Esophagus muscularis mucosa (tissue), 4 donors: ENCODE results near the gene PACRG. TPM values are rescaled to one million over a fixed set of nuclear protein-coding genes. Genes with fewer than 3 reads are reported as not detected.

Source experiments
- DNase-seq: peaks from one replicate; pipeline ENCODE4 v3.0.0-alpha.2; 2017; ENCODE audit errors: extremely low spot score
- H3K27ac ChIP-seq, 4 donors: fragments of 200-600 bp; sonication (generic); replicated peaks in 1 of 4; 1 replicate in 3 of 4; 2 replicates in 1 of 4; pipeline ENCODE4 v1.5.1; 2016 to 2019; ENCODE audit warnings: mild to moderate bottlenecking in 1 of 4
- H3K27me3 ChIP-seq, 4 donors: fragments of 200-600 bp; sonication (generic); one replicate each; pipeline versions ENCODE4 v1.5.1 to v1.6.0; 2016 to 2019
- H3K36me3 ChIP-seq, 4 donors: fragments of 200-600 bp; sonication (generic); one replicate each; pipeline ENCODE4 v1.5.1; 2016 to 2019
- H3K4me1 ChIP-seq, 4 donors: fragments of 200-600 bp; sonication (generic); one replicate each; pipeline ENCODE4 v1.5.1; 2016 to 2019
- H3K4me3 ChIP-seq, 4 donors: fragments of 200-600 bp; sonication (generic); 1 replicate in 2 of 4; 2 replicates in 2 of 4; pipeline ENCODE4 v1.5.1; 2016 to 2019; ENCODE audit warnings: mild to moderate bottlenecking in 4 of 4, moderate library complexity in 1 of 4
- H3K9me3 ChIP-seq, 4 donors: fragments of 200-600 bp; sonication (generic); 1 replicate in 3 of 4; 2 replicates in 1 of 4; pipeline ENCODE4 v1.5.1; 2016 to 2019
- CTCF ChIP-seq, 3 experiments: fragments of 200-600 bp in 2 of 3; fragments of 450-650 bp in 1 of 3; sonication (generic) in 2 of 3; IDR thresholded peaks; one replicate each; pipeline ENCODE4 v1.5.1; 2017 to 2019; ENCODE audit warnings: antibody characterized with exemption in 3 of 3, mild to moderate bottlenecking in 2 of 3, moderate library complexity in 1 of 3
- EP300 ChIP-seq: sonication (generic); formaldehyde crosslinking; IDR thresholded peaks from one replicate; pipeline ENCODE4 v1.6.1; 2017; ENCODE audit warnings: antibody characterized with exemption
- POLR2A ChIP-seq: fragments of 450-650 bp; IDR thresholded peaks from one replicate; pipeline ENCODE4 v1.6.1; 2017; ENCODE audit warnings: antibody characterized with exemption, moderate library complexity, mild to moderate bottlenecking, low read depth
- POLR2AphosphoS5 ChIP-seq, 2 donors: sonication (generic); formaldehyde crosslinking; IDR thresholded peaks; one replicate each; pipeline ENCODE4 v1.6.1; 2017; ENCODE audit warnings: antibody characterized with exemption in 2 of 2
- WGBS: methylation state at CpG from one replicate; pipeline ENCODE4 v1.1.5; 2018; 5-methylcytosine and 5-hydroxymethylcytosine counted together
- intact Hi-C: fragments of 100-400 bp; cut with DNase I; formaldehyde crosslinking; loops from one replicate; pipeline ENCODE4 v1.15.1; 2023
- total RNA-seq, 4 donors: library from RNA; depleted of rRNA; stranded (reverse); fragments of >200 nt; gene quantifications; one replicate each; pipeline versions ENCODE4 v1.1.0 to v1.2.1, GENCODE V29; 2016

The PACRG gene
- total RNA-seq, 4 donors from 2014 or later: 1.3 to 3.5 (median 1.8) TPM; not detected in 1

GRCh38 chr6:163086624-163086920 lies 358.8 kb downstream of the PACRG start:
- Histone ChIP-seq H3K36me3 (no peaks in the 10 kb centered on the region), H3K27me3 (no peaks in the 10 kb centered on the region), H3K4me3 (no peak overlapping the region), H3K27ac (no peak overlapping the region), H3K9me3 (no peaks in the 10 kb centered on the region), H3K4me1 (no peaks in the 10 kb centered on the region)
- 71% methylated on average over 1 of the region's 1 CpG for WGBS
- no peak for DNase-seq
- intact Hi-C loops: no loop called here
- no peak for TF ChIP-seq POLR2AphosphoS5 (IDR thresholded peaks at IDR 0.05)
- no peak for TF ChIP-seq POLR2A
- TF ChIP-seq EP300: no peak
- no peak for TF ChIP-seq CTCF (IDR thresholded peaks at IDR 0.05)

- Histone ChIP-seq H3K4me1 (no peaks in the 10 kb centered on the region), H3K27ac (no peak overlapping the region), H3K27me3 (no peaks in the 10 kb centered on the region), H3K4me3 (no peak overlapping the region), H3K9me3 (no peaks in the 10 kb centered on the region), H3K36me3 (no peaks in the 10 kb centered on the region)
- intact Hi-C loops: no loop called here
- TF ChIP-seq POLR2AphosphoS5 (IDR thresholded peaks at IDR 0.05) (no peak), EP300 (no peak), CTCF (IDR thresholded peaks at IDR 0.05) (no peak), POLR2A (no peak)
- no peak for DNase-seq
Observed at GRCh38 chr6:163087981-163088380, 360.2 kb downstream of the PACRG start.

GRCh38 chr6:163092876-163093275 lies 365.1 kb downstream of the PACRG start:
- no peak overlapping the region for H3K4me3 ChIP-seq
- intact Hi-C loops: no loop called here
- H3K27me3 ChIP-seq: no peaks in the 10 kb centered on the region
- 71% methylated on average over 7 of the region's 7 CpGs for WGBS
- no peaks in the 10 kb centered on the region for H3K4me1 ChIP-seq
- TF ChIP-seq POLR2AphosphoS5 (IDR thresholded peaks at IDR 0.05): no peak
- TF ChIP-seq CTCF (IDR thresholded peaks at IDR 0.05): no peak
- TF ChIP-seq EP300: no peak
- no peak for TF ChIP-seq POLR2A
- H3K27ac ChIP-seq: no peak overlapping the region
- no peak for DNase-seq
- peaks cover 0 to 7% (median 0%) of the 10 kb centered on the region in 4 donors for H3K36me3 ChIP-seq
- H3K9me3 ChIP-seq: no peaks in the 10 kb centered on the region

- no peak for TF ChIP-seq POLR2AphosphoS5 (IDR thresholded peaks at IDR 0.05)
- no peak for TF ChIP-seq EP300
- no peak for TF ChIP-seq POLR2A
- no peak for TF ChIP-seq CTCF (IDR thresholded peaks at IDR 0.05)
- intact Hi-C loops: no loop called here
- 89% methylated on average over 5 of the region's 5 CpGs for WGBS
- no peak overlapping the region for H3K27ac ChIP-seq
- no peaks in the 10 kb centered on the region for H3K9me3 ChIP-seq
- H3K27me3 ChIP-seq: no peaks in the 10 kb centered on the region
- H3K4me1 ChIP-seq: no peaks in the 10 kb centered on the region
- peaks cover 0 to 7% (median 0%) of the 10 kb centered on the region in 4 donors for H3K36me3 ChIP-seq
- DNase-seq: no peak
- no peak overlapping the region for H3K4me3 ChIP-seq
Observed at GRCh38 chr6:163094881-163095280, 367.1 kb downstream of the PACRG start.

- intact Hi-C loops: no loop called here
- WGBS: 76% methylated on average over 9 of the region's 9 CpGs
- no peak for TF ChIP-seq CTCF (IDR thresholded peaks at IDR 0.05)
- no peaks in the 10 kb centered on the region for H3K27me3 ChIP-seq
- no peaks in the 10 kb centered on the region for H3K4me1 ChIP-seq
- H3K27ac ChIP-seq: no peak overlapping the region
- no peaks in the 10 kb centered on the region for H3K9me3 ChIP-seq
- peaks cover 0 to 7% (median 0%) of the 10 kb centered on the region in 4 donors for H3K36me3 ChIP-seq
- DNase-seq: no peak
- H3K4me3 ChIP-seq: no peak overlapping the region
Observed at GRCh38 chr6:163095401-163095800, 367.6 kb downstream of the PACRG start.
